Eye (tissue), 1 donor: ENCODE data around the gene SOX11.
A peak's percentile ranks its signal among the peaks of the same experiment; 100 is the strongest.

ENCODE experiments used
- DNase-seq: peaks from one replicate; pipeline ENCODE4 v3.0.0-alpha.2; 2015

SOX11 gene

DNA sequence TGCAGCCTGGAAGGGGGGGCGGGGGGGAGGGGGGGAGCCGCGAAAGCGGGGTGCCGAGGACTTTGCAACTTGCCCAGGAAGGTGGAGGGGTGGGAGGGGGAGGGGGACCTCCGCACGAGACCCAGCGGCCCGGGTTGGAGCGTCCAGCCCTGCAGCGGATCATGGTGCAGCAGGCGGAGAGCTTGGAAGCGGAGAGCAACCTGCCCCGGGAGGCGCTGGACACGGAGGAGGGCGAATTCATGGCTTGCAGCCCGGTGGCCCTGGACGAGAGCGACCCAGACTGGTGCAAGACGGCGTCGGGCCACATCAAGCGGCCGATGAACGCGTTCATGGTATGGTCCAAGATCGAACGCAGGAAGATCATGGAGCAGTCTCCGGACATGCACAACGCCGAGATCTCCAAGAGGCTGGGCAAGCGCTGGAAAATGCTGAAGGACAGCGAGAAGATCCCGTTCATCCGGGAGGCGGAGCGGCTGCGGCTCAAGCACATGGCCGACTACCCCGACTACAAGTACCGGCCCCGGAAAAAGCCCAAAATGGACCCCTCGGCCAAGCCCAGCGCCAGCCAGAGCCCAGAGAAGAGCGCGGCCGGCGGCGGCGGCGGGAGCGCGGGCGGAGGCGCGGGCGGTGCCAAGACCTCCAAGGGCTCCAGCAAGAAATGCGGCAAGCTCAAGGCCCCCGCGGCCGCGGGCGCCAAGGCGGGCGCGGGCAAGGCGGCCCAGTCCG, 540 bp downstream of the SOX11 start:
- no peak for DNase-seq

DNA sequence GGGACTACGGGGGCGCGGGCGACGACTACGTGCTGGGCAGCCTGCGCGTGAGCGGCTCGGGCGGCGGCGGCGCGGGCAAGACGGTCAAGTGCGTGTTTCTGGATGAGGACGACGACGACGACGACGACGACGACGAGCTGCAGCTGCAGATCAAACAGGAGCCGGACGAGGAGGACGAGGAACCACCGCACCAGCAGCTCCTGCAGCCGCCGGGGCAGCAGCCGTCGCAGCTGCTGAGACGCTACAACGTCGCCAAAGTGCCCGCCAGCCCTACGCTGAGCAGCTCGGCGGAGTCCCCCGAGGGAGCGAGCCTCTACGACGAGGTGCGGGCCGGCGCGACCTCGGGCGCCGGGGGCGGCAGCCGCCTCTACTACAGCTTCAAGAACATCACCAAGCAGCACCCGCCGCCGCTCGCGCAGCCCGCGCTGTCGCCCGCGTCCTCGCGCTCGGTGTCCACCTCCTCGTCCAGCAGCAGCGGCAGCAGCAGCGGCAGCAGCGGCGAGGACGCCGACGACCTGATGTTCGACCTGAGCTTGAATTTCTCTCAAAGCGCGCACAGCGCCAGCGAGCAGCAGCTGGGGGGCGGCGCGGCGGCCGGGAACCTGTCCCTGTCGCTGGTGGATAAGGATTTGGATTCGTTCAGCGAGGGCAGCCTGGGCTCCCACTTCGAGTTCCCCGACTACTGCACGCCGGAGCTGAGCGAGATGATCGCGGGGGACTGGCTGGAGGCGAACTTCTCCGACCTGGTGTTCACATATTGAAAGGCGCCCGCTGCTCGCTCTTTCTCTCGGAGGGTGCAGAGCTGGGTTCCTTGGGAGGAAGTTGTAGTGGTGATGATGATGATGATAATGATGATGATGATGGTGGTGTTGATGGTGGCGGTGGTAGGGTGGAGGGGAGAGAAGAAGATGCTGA, 1.4 kb downstream of the SOX11 start:
- DNase-seq: peak; percentile 87

- DNase-seq: peak; percentile 91
Measured at GRCh38 chr2:5694306-5694705, 2.1 kb downstream of the SOX11 start.

DNA sequence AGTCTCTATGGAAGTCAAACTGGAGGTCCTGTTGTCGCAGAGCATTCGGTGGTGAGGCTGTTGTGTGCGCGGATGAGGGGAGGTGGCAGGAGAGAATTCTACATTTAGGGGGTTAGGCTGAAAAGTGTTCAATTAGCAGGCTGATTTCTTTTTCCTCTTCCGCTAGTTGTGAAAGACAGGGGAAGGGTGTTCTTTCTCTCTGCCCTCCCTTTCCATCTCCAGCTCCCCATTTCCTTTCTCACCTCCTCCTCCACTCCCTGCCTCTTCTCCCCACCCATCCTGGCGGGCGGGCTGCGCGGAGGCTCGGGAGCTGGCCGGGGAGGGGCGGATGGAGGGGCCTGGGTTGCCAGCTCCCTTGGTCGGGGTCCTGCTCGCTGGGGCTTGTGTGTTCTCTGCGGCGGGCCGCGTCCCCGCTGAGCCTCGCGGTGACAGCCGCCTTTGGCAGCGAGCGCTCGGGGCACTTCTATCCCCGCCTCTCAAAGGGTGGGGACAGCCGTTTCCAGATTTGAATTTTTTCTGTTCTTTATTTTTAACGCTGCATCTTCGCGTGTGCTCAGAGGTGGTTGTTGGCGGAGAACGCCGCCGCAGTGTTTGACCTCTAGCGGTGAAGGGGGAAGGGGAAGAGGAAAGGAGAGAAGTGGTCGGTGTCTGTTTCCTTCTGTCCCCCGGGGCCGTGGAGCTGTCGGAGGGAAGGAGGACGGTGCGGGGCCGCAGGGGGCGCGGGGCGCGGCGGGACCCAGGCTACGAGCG, 3.6 kb downstream of the SOX11 start:
- peak; percentile 80 for DNase-seq

- peak; percentile 77 for DNase-seq
Measured at GRCh38 chr2:5696404-5696944, 4.3 kb downstream of the SOX11 start.

GRCh38 chr2:5696945-5697521, 4.8 kb downstream of the SOX11 start:
- peak; percentile 89 for DNase-seq

- DNase-seq: peak; percentile 79
Measured at GRCh38 chr2:5697562-5697961, 5.4 kb downstream of the SOX11 start.

GRCh38 chr2:5698134-5698533, 6.0 kb downstream of the SOX11 start:
- no peak for DNase-seq

- DNase-seq: peak; percentile 30
Measured at GRCh38 chr2:5699963-5700362, 7.8 kb downstream of the SOX11 start.

- no peak for DNase-seq
Measured at GRCh38 chr2:5700551-5700950, 8.4 kb downstream of the SOX11 start.

DNA sequence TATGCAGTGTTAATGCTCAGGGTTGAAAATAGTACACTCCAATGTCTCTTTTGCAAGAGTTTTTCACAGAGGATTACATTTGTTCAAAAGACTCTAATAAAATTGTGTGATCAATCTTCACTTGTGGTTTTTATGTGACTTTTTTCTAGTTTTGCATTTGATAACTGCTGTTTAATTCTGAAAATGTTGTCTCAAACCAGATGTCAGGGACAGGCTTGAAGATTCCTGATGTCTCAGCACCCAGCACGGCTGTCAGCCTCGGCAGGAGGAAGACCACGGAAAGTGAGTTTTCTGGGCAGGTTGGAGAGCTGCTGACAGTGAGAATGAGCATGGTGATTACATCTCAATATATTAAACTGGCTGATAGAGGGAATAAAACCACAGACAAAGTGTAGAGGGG, 9.1 kb downstream of the SOX11 start:
- peak; percentile 36 for DNase-seq

DNA sequence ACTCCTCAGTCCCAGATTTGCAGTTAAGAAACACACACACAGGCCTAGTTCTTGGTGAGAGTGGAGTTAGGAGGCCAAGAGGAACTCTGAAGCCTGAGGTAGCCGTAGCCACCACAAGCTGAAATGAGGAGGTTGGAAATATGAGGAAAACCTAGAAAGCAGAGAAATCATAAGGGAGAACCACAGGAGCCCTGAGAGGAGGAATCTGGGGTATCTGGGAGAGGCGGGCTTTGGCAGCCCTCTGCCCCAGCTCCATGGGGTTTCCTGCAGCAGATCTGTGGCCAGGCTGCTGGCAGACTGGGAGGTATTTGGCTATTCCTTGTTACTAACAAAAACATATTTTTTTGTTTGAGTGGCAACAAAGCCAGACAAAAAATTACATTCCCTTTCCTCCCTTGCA, 11.0 kb downstream of the SOX11 start:
- DNase-seq: no peak

DNA sequence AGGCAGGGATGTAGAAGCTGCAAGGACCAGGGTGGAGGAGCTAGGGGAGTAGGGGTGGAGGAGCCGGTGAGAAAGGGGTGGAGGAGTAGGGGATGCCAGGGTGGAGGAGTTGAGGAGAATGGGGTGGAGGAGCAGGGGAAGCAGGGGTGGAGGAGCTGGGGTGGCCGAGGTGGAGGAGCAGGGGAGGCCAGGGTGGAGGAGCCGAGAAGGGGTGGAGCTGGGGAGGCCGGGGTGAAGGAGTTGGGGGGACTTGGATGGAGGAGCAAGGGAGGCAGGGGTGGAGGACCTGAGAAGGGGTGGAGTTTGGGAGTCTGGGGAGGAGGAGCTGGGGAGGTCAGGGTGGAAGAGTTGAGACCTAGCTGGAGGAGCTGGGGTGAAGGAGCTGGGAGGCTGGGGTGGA, 13.3 kb downstream of the SOX11 start:
- DNase-seq: no peak

- no peak for DNase-seq
Measured at GRCh38 chr2:5706717-5707455, 14.7 kb downstream of the SOX11 start.

- DNase-seq: no peak
Measured at GRCh38 chr2:5710615-5711014, 18.4 kb downstream of the SOX11 start.

- DNase-seq: no peak
Measured at GRCh38 chr2:5713101-5713500, 20.9 kb downstream of the SOX11 start.

- no peak for DNase-seq
Measured at GRCh38 chr2:5719629-5720334, 27.6 kb downstream of the SOX11 start.

DNA sequence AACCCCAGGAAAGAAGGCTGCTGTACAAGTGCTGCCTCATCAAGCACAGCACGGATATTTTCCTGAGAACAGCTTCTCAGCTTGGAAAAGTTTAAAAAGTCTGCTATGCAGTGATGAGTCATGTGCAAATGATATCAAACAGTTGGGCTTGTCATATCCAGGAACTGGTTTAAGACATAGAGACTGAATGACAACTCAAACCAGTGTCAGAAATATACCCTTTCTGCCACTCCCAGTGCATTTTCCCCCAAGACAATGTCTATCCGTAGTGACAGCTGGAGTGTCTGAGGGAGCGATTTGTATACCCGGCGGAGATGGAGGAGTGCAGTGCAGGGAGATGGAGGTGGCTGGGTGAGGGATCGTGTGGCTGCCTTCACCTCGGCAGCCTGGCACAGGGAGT, 28.2 kb downstream of the SOX11 start:
- DNase-seq: peak; percentile 69

DNA sequence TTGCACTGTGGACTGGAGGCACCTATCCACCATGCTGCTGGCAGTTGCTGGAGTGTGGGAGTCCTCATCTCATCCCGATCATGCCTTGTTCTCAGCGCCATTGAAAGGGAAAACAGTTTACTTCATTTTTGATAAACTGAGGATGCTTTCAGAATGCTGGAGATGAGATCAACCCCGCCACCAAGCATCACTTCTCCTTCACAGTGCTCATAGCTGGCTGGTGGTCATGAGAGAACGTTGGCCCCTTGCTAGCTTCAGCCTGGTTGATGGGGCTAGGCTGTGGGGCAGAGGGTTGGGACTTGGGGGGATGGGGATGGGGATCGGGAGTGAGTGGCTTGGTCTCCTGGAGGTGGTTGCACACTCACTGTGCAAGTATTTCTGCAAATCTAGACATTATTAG, 30.1 kb downstream of the SOX11 start:
- DNase-seq: no peak

DNA sequence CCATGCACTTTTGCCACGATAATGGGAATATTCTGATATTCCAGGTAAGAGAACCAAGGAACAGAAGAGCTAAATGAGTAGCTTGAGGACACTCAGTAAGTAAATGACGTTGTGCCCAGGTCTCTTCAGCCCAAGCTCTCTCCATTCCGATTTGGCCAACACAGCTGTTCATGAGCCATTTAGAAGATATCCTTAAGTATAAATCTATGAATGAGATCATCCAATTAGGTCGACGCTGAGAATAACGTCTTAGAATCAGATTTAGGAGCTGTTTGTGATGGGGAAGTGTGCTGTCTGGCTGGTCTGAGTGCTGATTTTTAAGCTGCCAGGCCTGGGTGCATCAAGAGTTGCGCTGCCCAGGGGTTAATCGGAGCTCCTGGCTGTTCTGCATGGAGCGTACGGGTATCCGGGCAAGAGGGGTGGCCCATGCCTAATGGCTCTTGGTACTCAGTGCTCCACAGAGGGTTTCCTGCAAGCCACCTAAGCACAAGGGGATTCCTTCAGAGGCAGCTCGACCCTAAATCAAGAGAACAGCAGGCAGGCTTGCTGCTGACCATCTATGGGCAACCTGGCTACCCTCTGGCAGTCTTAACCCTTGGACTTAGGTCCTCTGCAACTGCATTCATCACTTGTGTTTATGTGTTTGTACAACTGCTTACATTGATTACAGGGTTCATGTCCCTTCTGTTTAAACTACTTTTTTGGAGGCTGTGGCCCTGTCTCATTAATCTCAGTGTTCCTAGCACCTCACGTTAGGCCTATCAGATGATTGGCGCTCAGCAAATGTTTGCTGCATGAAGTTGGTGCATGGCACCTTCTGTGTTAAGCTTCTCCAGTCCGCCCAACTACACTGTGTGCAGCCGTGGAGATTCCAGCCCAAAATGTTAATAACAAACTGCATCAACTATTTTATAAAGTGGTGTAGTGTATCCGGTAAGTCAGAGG, 31.9 kb downstream of the SOX11 start:
- DNase-seq: no peak
